MM.1S (cell line): ENCODE data around the gene C1orf185.

Experiments
- DNase-seq: peaks from one replicate; pipeline ENCODE4 v3.0.0-alpha.2; 2015
- H2AFZ ChIP-seq: fragments of 300-600 bp; sonication (generic); 2 replicates; pipeline ENCODE4 v1.6.0; 2016; ENCODE audit warnings: antibody characterized with exemption, low read length
- H3F3A ChIP-seq: fragments of 300-600 bp; sonication (generic); 2 replicates; pipeline ENCODE4 v1.6.1; 2016; ENCODE audit warnings: mild to moderate bottlenecking, antibody characterized with exemption, low read length, moderate library complexity, mixed read lengths; ENCODE audit not compliant: insufficient read depth
- H3K27ac ChIP-seq: fragments of 300-600 bp; sonication (generic); 2 replicates; pipeline ENCODE4 v1.5.1; 2016; ENCODE audit warnings: mild to moderate bottlenecking, low read length
- H3K27me3 ChIP-seq: fragments of 300-600 bp; sonication (generic); replicated peaks from 2 replicates; pipeline ENCODE4 v1.6.0; 2016; ENCODE audit warnings: low read length; ENCODE audit not compliant: insufficient read depth
- H3K36me3 ChIP-seq: fragments of 300-600 bp; sonication (generic); replicated peaks from 2 replicates; pipeline ENCODE4 v1.6.1; 2016; ENCODE audit warnings: mild to moderate bottlenecking, low read length, mixed read lengths; ENCODE audit not compliant: insufficient read depth
- H3K4me1 ChIP-seq: fragments of 300-600 bp; sonication (generic); 2 replicates; pipeline ENCODE4 v1.6.1; 2016; ENCODE audit warnings: low read length, mixed read lengths
- H3K4me2 ChIP-seq: fragments of 300-600 bp; sonication (generic); 2 replicates; pipeline ENCODE4 v1.6.0; 2016; ENCODE audit warnings: low read depth, low read length
- H3K4me3 ChIP-seq: fragments of 300-600 bp; sonication (generic); 2 replicates; pipeline ENCODE4 v1.5.1; 2016; ENCODE audit warnings: low read length, mixed read lengths
- H3K79me2 ChIP-seq: fragments of 300-600 bp; sonication (generic); 2 replicates; pipeline ENCODE4 v1.6.1; 2016; ENCODE audit warnings: mixed run types, low read length, mixed read lengths
- H3K9ac ChIP-seq: fragments of 300-600 bp; sonication (generic); 2 replicates; pipeline ENCODE4 v1.6.1; 2016; ENCODE audit warnings: low read length, mixed read lengths
- H3K9me2 ChIP-seq: fragments of 300-600 bp; sonication (generic); replicated peaks from 2 replicates; pipeline ENCODE4 v1.6.1; 2016; ENCODE audit warnings: mild to moderate bottlenecking, low read length, mixed read lengths; ENCODE audit not compliant: insufficient read depth
- H3K9me3 ChIP-seq: fragments of 300-600 bp; sonication (generic); replicated peaks from 2 replicates; pipeline ENCODE4 v1.6.1; 2016; ENCODE audit warnings: mild to moderate bottlenecking, low read length, mixed read lengths; ENCODE audit not compliant: insufficient read depth
- H4K20me1 ChIP-seq: fragments of 300-600 bp; sonication (generic); 2 replicates; pipeline ENCODE4 v1.6.1; 2016; ENCODE audit warnings: mild to moderate bottlenecking, low read length, moderate library complexity, mixed read lengths; ENCODE audit not compliant: insufficient read depth
- CTCF ChIP-seq: fragments of 300-600 bp; sonication (generic); IDR thresholded peaks from 2 replicates; pipeline ENCODE4 v1.5.1; 2016; ENCODE audit warnings: antibody characterized with exemption, low read length, mixed read lengths
- EZH2 ChIP-seq: fragments of 300-600 bp; sonication (generic); optimal IDR thresholded peaks from 2 replicates; pipeline ENCODE3; 2017; ENCODE audit warnings: low read depth, mild to moderate bottlenecking, antibody characterized with exemption, low read length, mixed read lengths
- EZH2phosphoT487 ChIP-seq: fragments of 300-600 bp; sonication (generic); IDR thresholded peaks from 2 replicates; pipeline ENCODE4 v1.6.1; 2018; ENCODE audit warnings: antibody characterized with exemption, low read length

Gene C1orf185

GRCh38 chr1:51071291-51072042 is 30.6 kb upstream of the C1orf185 start:
- H3K36me3 ChIP-seq: no peaks in the 10 kb centered on the region
- H3F3A ChIP-seq: no peaks in the 10 kb centered on the region
- H3K9me3 ChIP-seq: no peaks in the 10 kb centered on the region
- H2AFZ ChIP-seq: no peak overlapping the region
- H3K27me3 ChIP-seq: no peaks in the 10 kb centered on the region
- H3K4me2 ChIP-seq: no peak overlapping the region
- H3K4me1 ChIP-seq: no peaks in the 10 kb centered on the region
- no peaks in the 10 kb centered on the region for H3K9me2 ChIP-seq
- DNase-seq: no peak
- no peaks in the 10 kb centered on the region for H4K20me1 ChIP-seq
- no peak overlapping the region for H3K9ac ChIP-seq
- no peak overlapping the region for H3K4me3 ChIP-seq
- TF ChIP-seq CTCF: no peak
- no peak for TF ChIP-seq EZH2
- TF ChIP-seq EZH2phosphoT487: no peak
- no peaks in the 10 kb centered on the region for H3K79me2 ChIP-seq
- H3K27ac ChIP-seq: no peak overlapping the region

- Histone ChIP-seq H3K9ac (no peak overlapping the region), H3K4me3 (no peak overlapping the region), H3K79me2 (no peaks in the 10 kb centered on the region), H4K20me1 (no peaks in the 10 kb centered on the region), H2AFZ (no peak overlapping the region), H3K27ac (no peak overlapping the region), H3K9me3 (no peaks in the 10 kb centered on the region), H3K9me2 (no peaks in the 10 kb centered on the region), H3K4me2 (no peak overlapping the region), H3F3A (no peaks in the 10 kb centered on the region), H3K4me1 (no peaks in the 10 kb centered on the region), H3K36me3 (no peaks in the 10 kb centered on the region), H3K27me3 (no peaks in the 10 kb centered on the region)
- DNase-seq: no peak
- TF ChIP-seq EZH2phosphoT487: no peak
- TF ChIP-seq EZH2: no peak
- no peak for TF ChIP-seq CTCF
Measured at GRCh38 chr1:51072043-51072439, 30.0 kb upstream of the C1orf185 start.

GRCh38 chr1:51072651-51073050 is 29.4 kb upstream of the C1orf185 start:
- Histone ChIP-seq H3K4me3 (no peak overlapping the region), H3F3A (no peaks in the 10 kb centered on the region), H3K9ac (no peak overlapping the region), H3K36me3 (no peaks in the 10 kb centered on the region), H3K27me3 (no peaks in the 10 kb centered on the region), H3K9me3 (no peaks in the 10 kb centered on the region), H3K27ac (no peak overlapping the region), H4K20me1 (no peaks in the 10 kb centered on the region), H3K79me2 (no peaks in the 10 kb centered on the region), H3K4me1 (no peaks in the 10 kb centered on the region), H2AFZ (no peak overlapping the region), H3K9me2 (no peaks in the 10 kb centered on the region), H3K4me2 (no peak overlapping the region)
- TF ChIP-seq CTCF (no peak), EZH2 (no peak), EZH2phosphoT487 (no peak)
- DNase-seq: no peak
